ENCODE measurements around the gene AGA. TPM values are rescaled to one million over a fixed set of nuclear protein-coding genes. Genes with fewer than 3 reads are reported as not detected.

The AGA gene
- total and polyA plus RNA-seq, 2 of the 8 experiments (the other 6 are each of a cell fraction or from before 2014, with no cell fraction given), result 8.5 to 11.6 TPM

GRCh38 chr4:177381762-177382310 is 60.4 kb downstream of the AGA start:
- no peaks in the 10 kb centered on the region for H3K27me3 ChIP-seq (replicated peaks in 1 of 4; ENCODE audit: control insufficient read depth in 3 of 4, extremely low read depth in 1 of 4, insufficient read depth in 3 of 4, low read length in 3 of 4)
- H3K9ac ChIP-seq (replicated peaks in 1 of 4; ENCODE audit: extremely low read depth in 1 of 4, low read depth in 3 of 4, low read length in 3 of 4), result no peak overlapping the region
- no peak overlapping the region for H3K4ac ChIP-seq (replicated peaks; ENCODE audit: insufficient read length, low read depth, low read length)
- H4K8ac ChIP-seq (ENCODE audit: extremely low read depth, insufficient read depth, low read length), result no peak overlapping the region; the same call in 1 of the 2 replicates
- H3K9me3 ChIP-seq (ENCODE audit: insufficient read depth in 2 of 2, low read depth in 1 of 2, low read length in 1 of 2), result no peaks in the 10 kb centered on the region
- H3K56ac ChIP-seq (replicated peaks; ENCODE audit: insufficient read length, low read depth, low read length), result no peak overlapping the region
- no peak overlapping the region for H2AK5ac ChIP-seq (ENCODE audit: low read depth, low read length)
- no peak overlapping the region for H2BK12ac ChIP-seq (ENCODE audit: low read depth, low read length)
- H2BK120ac ChIP-seq (replicated peaks; ENCODE audit: low read depth, low read length), result no peak overlapping the region
- H2AFZ ChIP-seq (ENCODE audit: low read length), result no peak overlapping the region
- CTCF ChIA-PET (ENCODE audit: partially characterized antibody), result interaction anchor here (0.8 to 2.4 kb wide), 9 partner anchors 13 to 157 kb away, joined by 3 to 17 read pairs (median 6); no protein-coding TSS in a partner anchor
- WGBS, 2 experiments (ENCODE audit: extremely low coverage in 1 of 2, insufficient coverage in 1 of 2, insufficient read length in 1 of 2, insufficient replicate concordance in 2 of 2, low coverage in 1 of 2, low lambda C conversion rate in 2 of 2, missing lambda C conversion rate in 1 of 2), result 89% methylated on average over 13 of the region's 13 CpGs; no CpG with 5 or more reads in 1 of the 2 experiments
- no peaks in the 10 kb centered on the region for H3K36me3 ChIP-seq (ENCODE audit: control insufficient read depth in 2 of 4, insufficient read depth in 4 of 4, low read length in 3 of 4)
- FAIRE-seq (no peak), DNase-seq (ENCODE audit: low read depth in 1 of 2, low spot score in 2 of 2) (no peak)
- H3K79me1 ChIP-seq (ENCODE audit: low read depth, low read length), result no peaks in the 10 kb centered on the region
- POLR2A ChIA-PET (ENCODE audit: partially characterized antibody), result interaction anchor here (2.8 kb wide), 1 partner anchor 60 kb away, joined by 14 read pairs; the partner anchor contains the start of gene AGA
- H3K4me2 ChIP-seq (ENCODE audit: insufficient read depth in 1 of 2, low read depth in 2 of 2, low read length in 2 of 2), result no peak overlapping the region
- H3K4me3 ChIP-seq (ENCODE audit: extremely low read depth in 1 of 4, insufficient read depth in 2 of 4, low read depth in 3 of 4, low read length in 4 of 4), result no peak overlapping the region
- H3K79me2 ChIP-seq (ENCODE audit: control insufficient read depth in 1 of 2, insufficient read depth in 2 of 2, low read length in 2 of 2), result no peaks in the 10 kb centered on the region
- H4K20me1 ChIP-seq (replicated peaks in 1 of 2; ENCODE audit: control insufficient read depth in 1 of 2, insufficient read depth in 2 of 2, low read length in 2 of 2), result no peaks in the 10 kb centered on the region
- no peak overlapping the region for H3K14ac ChIP-seq (ENCODE audit: insufficient read length)
- no peak overlapping the region for H3K27ac ChIP-seq (ENCODE audit: low read depth, low read length)
- H2BK20ac ChIP-seq (ENCODE audit: low read length), result no peak overlapping the region
- H3K18ac ChIP-seq (ENCODE audit: extremely low read depth, low read length), result no peak overlapping the region
- H3K23ac ChIP-seq (ENCODE audit: insufficient read length), result no peak overlapping the region
- no peaks in the 10 kb centered on the region for H3K23me2 ChIP-seq (ENCODE audit: low read depth, low read length)
- no peak overlapping the region for H2BK5ac ChIP-seq (ENCODE audit: low read depth, low read length)
- no peak overlapping the region for H4K91ac ChIP-seq (replicated peaks; ENCODE audit: insufficient read length, low read length)
- H4K5ac ChIP-seq (ENCODE audit: insufficient read length, low read depth, low read length), result no peak overlapping the region
- no peak overlapping the region for H2BK15ac ChIP-seq (ENCODE audit: low read length)
- no peaks in the 10 kb centered on the region; a peak in 2 of 7 replicates for H3K4me1 ChIP-seq (replicated peaks in 1 of 4; ENCODE audit: control insufficient read depth in 3 of 4, insufficient read depth in 4 of 4, low read length in 3 of 4)
- no peak for TF ChIP-seq EP300 (IDR thresholded peaks at IDR 0.05; ENCODE audit: borderline replicate concordance in 1 of 2, low read depth in 2 of 2, low read length in 2 of 2)
- no peak for TF ChIP-seq CTBP2 (IDR thresholded peaks at IDR 0.05; ENCODE audit: borderline replicate concordance, insufficient read depth, insufficient read length, low read length)
- TF ChIP-seq GABPA (IDR thresholded peaks at IDR 0.05; ENCODE audit: borderline replicate concordance, insufficient read depth, low read length), result no peak
- TF ChIP-seq CBX8 (IDR thresholded peaks at IDR 0.05; ENCODE audit: borderline replicate concordance, low read depth, low read length), result no peak
- TF ChIP-seq HDAC6 (IDR thresholded peaks at IDR 0.05; ENCODE audit: low read depth, low read length), result no peak
- TF ChIP-seq ATF2 (IDR thresholded peaks at IDR 0.05; ENCODE audit: low read length), result no peak
- TF ChIP-seq CHD2 (IDR thresholded peaks at IDR 0.05; ENCODE audit: low read length), result no peak
- TF ChIP-seq HDAC2 (IDR thresholded peaks at IDR 0.05; ENCODE audit: borderline replicate concordance in 1 of 2, low read depth in 2 of 2, low read length in 2 of 2), result no peak
- TF ChIP-seq E2F6 (IDR thresholded peaks at IDR 0.05), result no peak
- no peak for TF ChIP-seq RFX5 (IDR thresholded peaks at IDR 0.05; ENCODE audit: borderline replicate concordance, low read depth, low read length)
